ENCODE measurements around the gene MACO1. TPM values are rescaled to one million over a fixed set of nuclear protein-coding genes. Genes with fewer than 3 reads are reported as not detected.
A peak's percentile ranks its signal among the peaks of the same experiment; 100 is the strongest.

The MACO1 gene
- total and polyA plus RNA-seq, 9 of the 15 experiments (the other 6 are each of a cell fraction or from before 2014, with no cell fraction given): 4.6 to 28.4 (median 21.7) TPM

GRCh38 chr1:25503551-25504426 lies 73.1 kb downstream of the MACO1 start:
- Histone ChIP-seq H3K9me3 (replicated peaks; ENCODE audit: control insufficient read depth, insufficient read depth, low read depth, low read length) (no peaks in the 10 kb centered on the region), H3K27ac (ENCODE audit: extremely low read depth, low read depth, low read length) (no peak overlapping the region), H2AFZ (ENCODE audit: low read depth, low read length) (no peak overlapping the region), H3K27me3 (ENCODE audit: control insufficient read depth in 2 of 2, insufficient read depth in 2 of 2, low read length in 2 of 2) (no peaks in the 10 kb centered on the region), H3K4me1 (replicated peaks in 1 of 2; ENCODE audit: control insufficient read depth in 2 of 2, insufficient read depth in 2 of 2, low read length in 2 of 2) (0 out of 5 replicates have a peak, but pooled peaks cover 0 to 2% of the 10 kb centered on the region in 2 experiments), H3K4me3 (no peak overlapping the region), H3K36me3 (ENCODE audit: control insufficient read depth, insufficient read depth, low read length) (peaks cover 25% of the 10 kb centered on the region), H3K79me2 (ENCODE audit: control insufficient read depth, insufficient read depth, low read length) (no peaks in the 10 kb centered on the region), H4K20me1 (replicated peaks; ENCODE audit: control insufficient read depth, insufficient read depth, low read length) (no peaks in the 10 kb centered on the region), H3K9ac (ENCODE audit: insufficient read depth in 1 of 2, low read depth in 2 of 2, low read length in 2 of 2) (no peak overlapping the region), H3K4me2 (ENCODE audit: insufficient read depth, low read length) (no peak overlapping the region), H3K9me1 (ENCODE audit: control insufficient read depth, insufficient read depth, low read length) (no peaks in the 10 kb centered on the region)
- POLR2A ChIA-PET: interaction anchor here (1.9 to 2.7 kb wide), 3 partner anchors 10 to 259 kb away, joined by 5 to 13 read pairs (median 6); no protein-coding TSS in a partner anchor
- FAIRE-seq: no peak
- ATAC-seq: peak; percentile 67
- in situ Hi-C loops (cut with MboI) (no loop called here), intact Hi-C loops (cut with micrococcal nuclease) (no loop called here)
- CTCF ChIA-PET (ENCODE audit: low intra/inter-chr PET ratio): no interaction called here
- 78% methylated on average over 12 of the region's 12 CpGs for WGBS (ENCODE audit: insufficient coverage, low coverage, missing lambda C conversion rate)
- TF ChIP-seq ZKSCAN3 (CRISPR knock-in tag; IDR thresholded peaks at IDR 0.05) (no peak), ZEB2 (IDR thresholded peaks at IDR 0.05) (no peak), SMC3 (conservative IDR thresholded peaks at IDR 0.05; ENCODE audit: insufficient read depth, low read depth, low read length) (0 out of 2 replicates have a peak, but pooled peaks have one; percentile 29), TRIM28 (IDR thresholded peaks at IDR 0.05) (no peak), RAD21 (CRISPR knock-in tag; conservative IDR thresholded peaks at IDR 0.05 in 1 of 2, IDR thresholded peaks at IDR 0.05 in 1 of 2) (peak in 1 of 2 experiments; percentile 50; a peak in 2 of 4 replicates), SIN3A (IDR thresholded peaks at IDR 0.05; ENCODE audit: borderline replicate concordance in 2 of 2, control insufficient read depth in 1 of 2, low read depth in 2 of 2, low read length in 2 of 2) (0 out of 4 replicates have a peak, but pooled peaks of 1 of the 2 experiments have one; percentile 5), TGIF2 (CRISPR knock-in tag; IDR thresholded peaks at IDR 0.05) (no peak)
- TF ChIP-seq, protein P1, sequence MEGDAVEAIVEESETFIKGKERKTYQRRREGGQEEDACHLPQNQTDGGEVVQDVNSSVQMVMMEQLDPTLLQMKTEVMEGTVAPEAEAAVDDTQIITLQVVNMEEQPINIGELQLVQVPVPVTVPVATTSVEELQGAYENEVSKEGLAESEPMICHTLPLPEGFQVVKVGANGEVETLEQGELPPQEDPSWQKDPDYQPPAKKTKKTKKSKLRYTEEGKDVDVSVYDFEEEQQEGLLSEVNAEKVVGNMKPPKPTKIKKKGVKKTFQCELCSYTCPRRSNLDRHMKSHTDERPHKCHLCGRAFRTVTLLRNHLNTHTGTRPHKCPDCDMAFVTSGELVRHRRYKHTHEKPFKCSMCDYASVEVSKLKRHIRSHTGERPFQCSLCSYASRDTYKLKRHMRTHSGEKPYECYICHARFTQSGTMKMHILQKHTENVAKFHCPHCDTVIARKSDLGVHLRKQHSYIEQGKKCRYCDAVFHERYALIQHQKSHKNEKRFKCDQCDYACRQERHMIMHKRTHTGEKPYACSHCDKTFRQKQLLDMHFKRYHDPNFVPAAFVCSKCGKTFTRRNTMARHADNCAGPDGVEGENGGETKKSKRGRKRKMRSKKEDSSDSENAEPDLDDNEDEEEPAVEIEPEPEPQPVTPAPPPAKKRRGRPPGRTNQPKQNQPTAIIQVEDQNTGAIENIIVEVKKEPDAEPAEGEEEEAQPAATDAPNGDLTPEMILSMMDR (IDR thresholded peaks at IDR 0.05 in 2 of 3, conservative IDR thresholded peaks at IDR 0.05 in 1 of 3; ENCODE audit: insufficient read depth in 2 of 3, low read depth in 1 of 3, low read length in 3 of 3): peak; percentile 43 to 54 (median 50)
- DNase-seq (ENCODE audit: extremely low read depth in 1 of 4, low spot score in 3 of 4): peak in 1 of 4 experiments; percentile 37
- BruUV-seq (replicated peaks): no TSS peak

Measured in K562 (cell line).